IMR-90 (cell line): ENCODE data around the gene RING1. TPM values are rescaled to one million over a fixed set of nuclear protein-coding genes. Genes with fewer than 3 reads are reported as not detected.

ENCODE experiments used
- ATAC-seq: fragments of 200-7000 bp; cut with Tn5 transposase; 2 replicates; pipeline ENCODE4 v1.9.1; 2020; ENCODE audit warnings: low read depth, mild to moderate bottlenecking, moderate library complexity
- BruUV-seq: library from RNA; stranded (reverse); fragments of 400-500 nt; replicated peaks from 2 replicates; lab custom pipeline; 2021; lab: Mats Ljungman, UMichigan
- CTCF ChIA-PET: fragments of 300-600 bp; formaldehyde crosslinking; extraction: SDS; loops from one replicate; lab custom pipeline; 2021; ENCODE audit warnings: antibody characterized with exemption; lab: Yijun Ruan, JAX
- POLR2A ChIA-PET: fragments of 300-600 bp; sonication (Branson Sonifier 250); formaldehyde crosslinking; loops from one replicate; lab custom pipeline; 2022; ENCODE audit warnings: antibody characterized with exemption; ENCODE audit not compliant: unreplicated experiment; lab: Charles Lee
- DNase-seq: peaks from one replicate; pipeline ENCODE4 v3.0.0; 2013
- H2AFZ ChIP-seq: replicated peaks from 2 replicates; pipeline ENCODE3; 2013; ENCODE audit warnings: low read length, mild to moderate bottlenecking; ENCODE audit not compliant: poor library complexity
- H2AK5ac ChIP-seq: 2 replicates; pipeline ENCODE4 v1.6.1; 2013; ENCODE audit warnings: low read depth, low read length, inconsistent platforms
- H2AK9ac ChIP-seq: replicated peaks from 2 replicates; pipeline ENCODE3; 2013; ENCODE audit warnings: mild to moderate bottlenecking, low read depth, low read length, moderate library complexity; ENCODE audit not compliant: poor library complexity
- H2BK120ac ChIP-seq: 2 replicates; pipeline ENCODE4 v1.6.1; 2013; ENCODE audit warnings: low read depth, low read length, inconsistent platforms
- H2BK15ac ChIP-seq: 3 replicates; pipeline ENCODE4 v1.6.1; 2013; ENCODE audit warnings: low read depth, low read length, inconsistent platforms
- H2BK20ac ChIP-seq: 2 replicates; pipeline ENCODE4 v1.6.1; 2013; ENCODE audit warnings: low read depth, mild to moderate bottlenecking, inconsistent platforms, low read length, moderate library complexity
- H2BK5ac ChIP-seq: 2 replicates; pipeline ENCODE4 v1.6.1; 2013; ENCODE audit warnings: mild to moderate bottlenecking, low read depth, low read length, inconsistent platforms; ENCODE audit not compliant: poor library complexity, severe bottlenecking
- H3K14ac ChIP-seq: replicated peaks from 2 replicates; pipeline ENCODE4 v1.6.1; 2013; ENCODE audit warnings: low read depth, low read length, inconsistent platforms
- H3K18ac ChIP-seq: 2 replicates; pipeline ENCODE4 v1.6.1; 2013; ENCODE audit warnings: low read depth, low read length, control low read depth
- H3K23ac ChIP-seq: 2 replicates; pipeline ENCODE4 v1.6.1; 2013; ENCODE audit warnings: low read depth, low read length, inconsistent platforms
- H3K27ac ChIP-seq: 2 replicates; pipeline ENCODE4 v1.5.1; 2013; ENCODE audit warnings: mild to moderate bottlenecking, control low read depth, low read length; ENCODE audit not compliant: insufficient read depth
- H3K27me3 ChIP-seq: 2 replicates; pipeline ENCODE4 v1.6.1; 2013; ENCODE audit warnings: low read length; ENCODE audit not compliant: control insufficient read depth, insufficient read depth
- H3K36me3 ChIP-seq: 2 replicates; pipeline ENCODE4 v1.6.1; 2013; ENCODE audit warnings: low read length, mixed read lengths; ENCODE audit not compliant: control insufficient read depth, insufficient read depth
- H3K4ac ChIP-seq: 2 replicates; pipeline ENCODE4 v1.6.1; 2013; ENCODE audit warnings: low read depth, low read length, inconsistent platforms
- H3K4me1 ChIP-seq: 2 replicates; pipeline ENCODE4 v1.6.1; 2013; ENCODE audit warnings: low read length, mixed read lengths; ENCODE audit not compliant: control insufficient read depth, insufficient read depth
- H3K4me2 ChIP-seq: 2 replicates; pipeline ENCODE4 v1.6.1; 2013; ENCODE audit warnings: low read depth, mild to moderate bottlenecking, control low read depth, low read length, moderate library complexity
- H3K4me3 ChIP-seq: 2 replicates; pipeline ENCODE4 v1.5.1; 2013; ENCODE audit warnings: low read depth, mild to moderate bottlenecking, control low read depth, low read length, moderate library complexity; ENCODE audit not compliant: insufficient read depth
- H3K56ac ChIP-seq: 2 replicates; pipeline ENCODE4 v1.6.1; 2013; ENCODE audit warnings: low read length, inconsistent platforms; ENCODE audit not compliant: insufficient read depth; ENCODE audit errors: extremely low read depth
- H3K79me1 ChIP-seq, 2 experiments: 2 replicates each; pipeline ENCODE4 v1.6.1; 2013; ENCODE audit warnings: low read length in 2 of 2, inconsistent platforms in 1 of 2, low read depth in 1 of 2
- H3K9ac ChIP-seq: 2 replicates; pipeline ENCODE4 v1.6.1; 2013; ENCODE audit warnings: low read depth, low read length, control low read depth
- H3K9me1 ChIP-seq: 2 replicates; pipeline ENCODE4 v1.6.1; 2013; ENCODE audit warnings: low read length, inconsistent platforms; ENCODE audit not compliant: insufficient read depth
- H3K9me3 ChIP-seq: 2 replicates; pipeline ENCODE4 v1.6.1; 2013; ENCODE audit warnings: low read length; ENCODE audit not compliant: control insufficient read depth, insufficient read depth
- H4K20me1 ChIP-seq: 2 replicates; pipeline ENCODE4 v1.6.1; 2013; ENCODE audit warnings: low read length, inconsistent platforms; ENCODE audit not compliant: insufficient read depth
- H4K5ac ChIP-seq: 2 replicates; pipeline ENCODE4 v1.6.1; 2013; ENCODE audit warnings: mild to moderate bottlenecking, low read depth, low read length, control low read depth
- H4K8ac ChIP-seq, 2 experiments: 2 replicates each; pipeline ENCODE4 v1.6.1; 2013; ENCODE audit warnings: low read depth in 2 of 2, low read length in 2 of 2, control low read depth in 1 of 2, inconsistent platforms in 1 of 2
- H4K91ac ChIP-seq: 2 replicates; pipeline ENCODE4 v1.6.1; 2013; ENCODE audit warnings: low read depth, low read length, inconsistent platforms; ENCODE audit not compliant: insufficient read depth
- CTCF ChIP-seq: conservative IDR thresholded peaks from 2 replicates; pipeline ENCODE4 v1.5.1; 2012; ENCODE audit warnings: mild to moderate bottlenecking, low read depth, low read length, improper control_type of control experiment
- MAZ ChIP-seq: IDR thresholded peaks from 2 replicates; pipeline ENCODE4 v1.6.1; 2012; ENCODE audit warnings: low read depth, mild to moderate bottlenecking, low read length, improper control_type of control experiment, moderate library complexity, borderline replicate concordance
- POLR2A ChIP-seq: IDR thresholded peaks from 2 replicates; pipeline ENCODE4 v1.6.1; 2012; ENCODE audit warnings: mild to moderate bottlenecking, low read depth, low read length
- RAD21 ChIP-seq: IDR thresholded peaks from 2 replicates; pipeline ENCODE4 v1.6.1; 2012; ENCODE audit warnings: low read length, improper control_type of control experiment
- SMC3 ChIP-seq: fragments of 150-350 bp; IDR thresholded peaks from 2 replicates; pipeline ENCODE4 v1.6.1; 2016; ENCODE audit warnings: low read depth, mild to moderate bottlenecking, antibody characterized with exemption, low read length, moderate library complexity
- WGBS, 2 experiments: methylation state at CpG; one replicate each; pipeline versions ENCODE4 v1.1.5 to v1.1.7; 2013; ENCODE audit warnings: missing lambda C conversion rate in 2 of 2; ENCODE audit not compliant: insufficient read length in 1 of 2; ENCODE audit errors: extremely low coverage in 2 of 2; 5-methylcytosine and 5-hydroxymethylcytosine counted together
- dilution Hi-C: fragments of 300-500 bp; cut with HindIII; formaldehyde crosslinking; loops from one replicate; pipeline ENCODE4 v1.14.3; 2018; ENCODE audit warnings: low sequenced_read_pairs; ENCODE audit not compliant: unreplicated experiment
- in situ Hi-C: fragments of 300-500 bp; cut with MboI; formaldehyde crosslinking; loops from 3 replicates; pipeline ENCODE4 v1.14.3; 2019; ENCODE audit warnings: low sequenced_read_pairs, inconsistent platforms, mixed read lengths
- intact Hi-C: fragments of 100-400 bp; cut with micrococcal nuclease; formaldehyde crosslinking; loops from 2 replicates; pipeline ENCODE4 v1.10.0; 2022
- polyA plus RNA-seq, 3 experiments: library from polyadenylated mRNA; depleted of rRNA; stranded (reverse); fragments of >200 nt; gene quantifications; 2 replicates each; pipeline ENCODE4 v1.2.3, GENCODE V29; 2012; ENCODE audit warnings: low replicate concordance in 1 of 3
- total RNA-seq: library from RNA; depleted of rRNA; stranded (reverse); fragments of >200 nt; gene quantifications from 2 replicates; pipeline ENCODE4 v1.2.3, GENCODE V29; 2012

Gene RING1
- total and polyA plus RNA-seq, 2 of the 4 experiments (the other 2 are of a cell fraction) = 14.9 to 40.8 TPM

DNA sequence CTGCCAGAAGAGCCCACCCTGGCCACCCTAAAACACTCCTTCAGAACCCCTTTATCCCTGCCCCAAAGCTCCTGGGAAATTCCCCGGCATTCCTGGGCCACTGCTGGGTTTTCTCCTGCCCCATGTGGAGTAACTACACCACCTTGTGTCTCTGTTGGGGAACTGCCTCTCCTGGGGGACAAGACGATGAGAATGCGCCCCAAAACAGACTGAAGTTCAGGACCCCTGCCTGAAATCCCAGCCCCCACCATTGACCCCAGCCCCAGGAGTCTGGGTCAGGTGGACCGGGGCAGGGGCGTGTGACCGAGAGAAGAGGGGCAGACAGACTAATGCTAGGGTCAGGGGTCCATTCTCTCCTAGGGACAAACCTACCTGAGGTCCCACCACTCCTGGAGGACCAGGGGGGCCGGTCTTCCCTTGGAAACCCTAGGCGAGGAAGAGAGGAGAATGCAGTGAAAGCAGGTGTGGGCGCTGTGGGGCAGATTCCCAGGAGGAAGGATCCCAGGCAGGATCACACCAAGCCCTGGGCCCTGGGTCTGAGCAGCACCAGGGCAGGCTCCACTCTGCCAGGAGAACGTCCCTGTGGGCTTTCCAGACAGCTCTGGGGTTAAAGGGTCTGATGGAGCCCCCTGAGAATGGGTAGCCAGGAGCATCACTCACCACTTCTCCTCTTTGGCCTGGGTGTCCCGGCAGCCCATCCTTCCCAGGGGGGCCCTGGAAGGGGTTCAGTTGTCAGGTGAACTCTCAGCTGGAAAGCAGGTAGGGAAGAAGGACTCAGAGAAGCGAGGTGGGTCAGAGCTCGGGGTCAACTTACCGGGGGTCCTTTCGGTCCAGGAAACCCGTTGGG lies 35.4 kb upstream of the RING1 start:
- H3K36me3 ChIP-seq = no peaks in the 10 kb centered on the region
- H2BK5ac ChIP-seq = no peak overlapping the region
- ChIA-PET CTCF (interaction anchor here (0.6 to 1.0 kb wide), 2 partner anchors 18 to 25 kb away, joined by 3 read pairs; no protein-coding TSS in a partner anchor), POLR2A (no interaction called here)
- H3K4me2 ChIP-seq = no peak overlapping the region
- no peaks in the 10 kb centered on the region for H3K9me3 ChIP-seq
- H4K91ac ChIP-seq = no peak overlapping the region
- H3K56ac ChIP-seq = no peak overlapping the region
- in situ Hi-C loops (no loop called here), intact Hi-C loops (loop anchor here (1.0 kb wide), 2 partner anchors 55 to 159 kb away; no protein-coding TSS in a partner anchor), dilution Hi-C loops (no loop called here)
- H3K4me1 ChIP-seq = no peaks in the 10 kb centered on the region
- H3K27me3 ChIP-seq = peaks cover 13% of the 10 kb centered on the region; the same call in 1 of the 2 replicates
- H3K23ac ChIP-seq = no peak overlapping the region
- no peak overlapping the region for H3K18ac ChIP-seq
- no peak overlapping the region for H3K14ac ChIP-seq
- no peak overlapping the region for H3K27ac ChIP-seq
- H3K4me3 ChIP-seq = no peak overlapping the region
- no peak overlapping the region for H3K4ac ChIP-seq
- H4K20me1 ChIP-seq = no peaks in the 10 kb centered on the region
- no peaks in the 10 kb centered on the region for H3K9me1 ChIP-seq
- no peaks in the 10 kb centered on the region for H3K79me1 ChIP-seq
- DNase-seq (peak; percentile 49), ATAC-seq (peak; percentile 93)
- no peak overlapping the region for H2AK9ac ChIP-seq
- H2AK5ac ChIP-seq = no peak overlapping the region
- H3K9ac ChIP-seq = no peak overlapping the region
- WGBS, 2 experiments = 0% methylated on average over 1 of the region's 16 CpGs; no CpG with 5 or more reads in 1 of the 2 experiments
- BruUV-seq = no TSS peak
- H2AFZ ChIP-seq = no peak overlapping the region
- no peak overlapping the region for H4K8ac ChIP-seq
- no peak overlapping the region for H2BK20ac ChIP-seq
- peak; percentile 77 for TF ChIP-seq CTCF
- TF ChIP-seq RAD21 = peak; percentile 80
- no peak; the same call in 1 of the 2 replicates for TF ChIP-seq MAZ
- TF ChIP-seq SMC3 = peak; percentile 69
- no peak for TF ChIP-seq POLR2A
- no peak overlapping the region for H2BK15ac ChIP-seq
- no peak overlapping the region for H2BK120ac ChIP-seq
- no peak overlapping the region for H4K5ac ChIP-seq
